Hair follicular keratinocyte (primary cell): ENCODE data around the gene NRGN. TPM values are rescaled to one million over a fixed set of nuclear protein-coding genes. Genes with fewer than 3 reads are reported as not detected.

Experiments
- total RNA-seq: library from RNA; depleted of rRNA; stranded (reverse); fragments of >200 nt; gene quantifications from 2 replicates; pipeline ENCODE4 v1.2.3, GENCODE V29; 2015

The NRGN gene
- total RNA-seq, result 0.15 and 0.39 TPM in 2 replicates

DNA sequence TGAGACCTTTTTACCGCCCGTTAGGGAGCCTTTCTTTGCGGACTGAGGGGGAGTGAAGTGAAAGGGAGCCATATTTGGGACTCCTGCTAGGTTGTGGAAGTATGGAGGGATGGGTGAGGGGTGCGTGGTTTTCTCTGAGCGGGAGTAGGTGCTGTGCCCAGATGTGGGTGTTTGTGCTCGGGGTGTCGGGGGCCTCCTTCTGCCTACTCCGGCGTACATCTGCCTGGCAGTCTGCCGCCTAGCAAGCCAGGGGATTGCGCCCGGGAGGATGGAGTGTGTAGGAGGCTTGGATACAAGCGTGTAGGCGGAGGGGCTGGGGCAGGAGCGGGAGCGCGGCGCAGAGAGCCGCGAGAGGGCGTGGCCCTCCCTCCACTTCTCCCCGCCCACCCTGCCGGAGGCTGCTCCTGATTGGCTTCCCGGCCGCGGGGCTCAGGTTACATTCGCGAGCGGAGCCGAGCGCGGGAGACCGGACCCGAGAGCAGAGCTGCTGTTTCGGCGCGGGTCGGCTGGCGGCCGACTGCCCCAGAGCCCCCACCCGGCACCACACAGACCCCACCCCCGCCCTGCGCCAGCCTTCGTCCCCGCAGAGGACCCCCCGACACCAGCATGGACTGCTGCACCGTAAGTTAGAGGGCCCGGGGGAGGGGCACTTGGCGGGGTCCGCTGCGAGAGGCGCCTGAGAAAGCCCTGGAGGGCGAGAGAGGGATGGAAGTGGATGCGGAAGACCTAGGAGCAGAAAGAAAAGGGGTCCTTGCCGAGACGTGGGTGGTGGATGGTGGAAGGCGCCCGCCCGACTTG, at the start of gene NRGN:
Gene NRGN (plus strand): TSS at position 464 of the 798 bp plus-strand sequence. CDS start 143 bp downstream, at position 607.

DNA sequence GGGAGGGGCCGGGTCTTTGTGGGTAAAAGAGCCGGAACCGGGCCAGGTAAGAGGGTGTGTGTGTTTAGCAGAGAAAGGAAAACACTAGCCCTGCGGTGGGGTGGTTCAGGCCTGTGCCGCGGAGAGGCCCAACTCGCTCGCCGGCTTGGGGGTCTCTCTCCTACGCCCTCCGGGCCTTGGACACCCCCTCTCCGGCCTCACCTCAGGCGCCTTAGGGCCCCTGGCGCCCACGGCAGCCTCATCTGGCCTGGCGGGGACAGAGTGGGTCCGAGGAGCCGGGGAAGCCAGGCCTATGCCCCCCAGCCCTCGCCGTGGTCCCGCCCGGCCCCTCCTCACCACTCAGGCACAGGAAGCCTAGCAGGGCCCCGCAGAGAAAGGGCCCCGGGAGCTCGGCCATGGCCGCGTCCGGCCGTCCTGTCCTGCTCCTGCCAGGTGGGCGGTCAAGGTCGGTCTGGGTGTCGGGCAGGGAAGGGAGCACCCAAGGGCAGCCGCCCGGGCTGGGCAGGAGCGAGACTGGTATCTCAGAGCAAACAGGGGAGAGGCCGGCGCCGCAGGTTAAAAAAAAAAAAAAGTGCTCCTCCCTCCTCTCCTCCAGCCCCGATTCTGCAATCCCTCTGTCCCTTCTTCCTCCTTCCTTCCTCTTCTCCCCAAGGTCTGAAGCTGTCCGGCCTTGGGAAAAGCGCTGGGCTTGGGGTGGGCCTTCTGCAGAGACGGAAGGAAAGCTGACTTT, 12.2 kb downstream of the NRGN start, which contains the start of gene VSIG2:
Gene VSIG2 (minus strand): TSS at position 515 of the 730 bp plus-strand sequence. CDS start 118 bp downstream, at position 397.

DNA sequence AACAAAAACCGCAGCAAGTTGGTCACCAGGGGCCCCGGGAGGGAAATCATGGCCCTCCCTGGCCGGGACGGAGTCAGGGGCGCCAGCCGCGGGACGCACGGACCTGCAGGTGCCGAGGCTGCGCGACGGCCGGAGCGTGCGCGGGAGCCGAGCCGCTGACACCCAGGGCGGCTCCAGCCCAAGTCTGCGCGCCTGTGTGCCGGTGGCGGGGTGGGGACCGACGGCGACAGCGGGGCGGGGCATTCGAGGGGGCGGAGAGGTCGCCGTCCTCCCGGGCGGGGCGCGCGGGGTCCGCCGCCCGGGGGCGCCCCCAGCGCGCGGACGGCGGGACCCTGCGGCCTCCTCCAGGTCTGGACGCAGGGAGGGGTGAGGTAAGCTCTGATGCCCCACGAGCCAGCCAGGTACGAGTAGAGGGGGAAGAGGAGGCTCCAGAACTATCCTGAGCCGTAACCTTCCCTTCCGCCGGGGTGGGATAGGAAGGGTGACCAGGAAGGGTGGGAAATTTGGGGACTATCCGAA, 22.4 kb downstream of the NRGN start, which contains the start of gene ESAM:
Gene ESAM (minus strand): TSS at position 186 of the 519 bp plus-strand sequence. CDS start 136 bp downstream, at position 50.

Other genes with a start within 250 kb of the NRGN start
- gene OR8B12, start 196.3 kb upstream of the NRGN start, total RNA-seq, result not detected in 2 replicates
- gene OR8A1, start 169.9 kb upstream of the NRGN start, total RNA-seq, result not detected in 2 replicates
- gene PANX3, start 128.5 kb upstream of the NRGN start, total RNA-seq, result not detected in 2 replicates
- gene TBRG1, start 117.1 kb upstream of the NRGN start, total RNA-seq, result 19.3 and 19.7 TPM in 2 replicates
- 9.6 and 10.1 TPM in 2 replicates for gene SIAE, start 66.2 kb upstream of the NRGN start, total RNA-seq
- 21.6 and 28.0 TPM in 2 replicates for gene SPA17, start 66.0 kb upstream of the NRGN start, total RNA-seq
- gene VSIG2, start 12.3 kb downstream of the NRGN start, total RNA-seq, result not detected in 2 replicates
- gene ESAM, start 22.3 kb downstream of the NRGN start, total RNA-seq, result not detected in 2 replicates
- 3.4 TPM in 2 replicates for gene MSANTD2, start 60.5 kb downstream of the NRGN start, total RNA-seq
- gene ROBO3, start 125.5 kb downstream of the NRGN start, total RNA-seq, result 34.8 and 59.5 TPM in 2 replicates
- gene ROBO4, start 157.9 kb downstream of the NRGN start, total RNA-seq, result 5.8 and 6.8 TPM in 2 replicates
- not detected in 2 replicates for gene HEPN1, start 179.3 kb downstream of the NRGN start, total RNA-seq
- gene HEPACAM, start 196.1 kb downstream of the NRGN start, total RNA-seq, result not detected in 2 replicates
- 2.6 and 11.2 TPM in 2 replicates for gene CCDC15, start 214.3 kb downstream of the NRGN start, total RNA-seq